Middle frontal gyrus (tissue), 1 donor: Measurements from ENCODE around the gene STARD10.

Experiments
- DNase-seq: peaks from one replicate; pipeline ENCODE4 v3.0.0-alpha.2; 2015; ENCODE audit warnings: low spot score; ENCODE audit errors: extremely low spot score

Gene STARD10

DNA sequence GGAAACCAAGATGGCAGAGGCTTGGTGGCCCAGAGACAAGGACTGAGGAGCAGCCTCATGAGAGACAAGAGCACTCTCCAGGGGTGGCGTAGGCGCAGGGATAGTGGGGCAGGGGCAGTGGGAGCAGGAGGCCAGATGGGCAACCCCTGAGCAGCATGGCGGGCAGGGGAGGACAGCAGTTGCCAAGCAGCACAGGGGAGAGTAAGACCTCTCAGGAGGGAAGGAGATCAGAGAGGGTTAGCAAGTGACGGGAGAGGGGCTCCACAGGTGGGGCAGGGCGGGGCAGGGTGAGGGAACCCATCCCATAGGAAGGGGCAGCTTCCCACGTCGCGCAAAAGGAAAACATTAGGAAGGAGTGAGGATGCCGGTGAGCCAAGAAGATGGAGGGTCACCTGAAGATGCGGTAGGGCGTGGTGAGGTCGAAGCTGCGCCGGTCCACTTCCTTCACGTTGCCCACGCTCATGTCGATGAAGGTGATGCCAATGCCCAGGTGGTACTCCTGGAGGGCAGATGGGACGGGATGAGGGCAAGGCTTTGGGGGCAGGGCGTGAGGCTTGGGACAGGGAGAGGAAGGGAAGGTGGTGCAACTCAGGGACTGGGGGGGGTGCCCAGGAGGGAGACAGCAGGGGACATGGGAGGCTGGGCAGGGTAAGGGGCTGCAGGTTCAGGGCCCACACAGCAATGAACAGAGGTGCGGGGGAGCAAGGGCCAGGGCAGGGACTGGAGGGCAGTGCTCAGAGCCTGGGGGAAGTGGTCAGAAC, 84.2 kb downstream of the STARD10 start:
- DNase-seq: no peak

DNA sequence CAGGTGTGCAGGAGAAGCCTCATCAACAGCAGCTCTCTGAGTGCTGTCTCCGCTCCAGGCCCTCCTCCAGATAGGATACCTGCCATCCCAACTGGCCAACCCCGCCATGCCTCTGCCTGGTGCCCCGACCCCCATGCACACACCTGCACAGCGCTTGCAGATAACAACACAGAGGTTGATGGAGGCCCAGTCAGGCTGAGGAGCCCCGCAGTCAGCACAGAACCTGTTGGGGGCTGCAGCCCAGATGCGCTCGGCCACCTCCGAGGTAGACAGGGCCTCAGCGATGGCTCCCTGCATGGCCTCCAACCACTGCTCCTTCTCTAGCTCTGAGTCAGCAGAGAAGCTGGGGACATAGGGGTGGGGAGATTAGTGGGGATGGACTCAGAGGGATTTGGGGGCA, 86.8 kb downstream of the STARD10 start:
- no peak for DNase-seq

DNA sequence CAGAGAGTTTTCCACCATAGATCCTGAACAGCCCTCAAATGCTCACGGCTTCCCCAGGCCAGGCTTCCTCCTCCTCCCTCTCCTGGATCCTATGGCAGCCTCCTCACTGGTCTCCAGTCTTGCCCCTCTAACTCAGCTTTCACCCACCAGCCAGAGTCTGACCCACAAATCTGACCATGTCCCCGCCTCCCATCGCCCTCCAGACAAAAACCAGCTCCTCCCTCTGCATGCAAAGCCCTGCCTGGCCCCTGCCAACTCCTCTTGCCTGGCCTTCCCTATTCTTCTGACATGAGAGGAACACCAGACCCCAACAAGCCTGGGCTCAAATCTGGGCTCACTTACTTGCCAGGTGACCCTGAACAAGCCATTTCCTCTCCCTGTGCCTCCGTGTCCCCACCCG, 87.3 kb downstream of the STARD10 start:
- DNase-seq: no peak

DNA sequence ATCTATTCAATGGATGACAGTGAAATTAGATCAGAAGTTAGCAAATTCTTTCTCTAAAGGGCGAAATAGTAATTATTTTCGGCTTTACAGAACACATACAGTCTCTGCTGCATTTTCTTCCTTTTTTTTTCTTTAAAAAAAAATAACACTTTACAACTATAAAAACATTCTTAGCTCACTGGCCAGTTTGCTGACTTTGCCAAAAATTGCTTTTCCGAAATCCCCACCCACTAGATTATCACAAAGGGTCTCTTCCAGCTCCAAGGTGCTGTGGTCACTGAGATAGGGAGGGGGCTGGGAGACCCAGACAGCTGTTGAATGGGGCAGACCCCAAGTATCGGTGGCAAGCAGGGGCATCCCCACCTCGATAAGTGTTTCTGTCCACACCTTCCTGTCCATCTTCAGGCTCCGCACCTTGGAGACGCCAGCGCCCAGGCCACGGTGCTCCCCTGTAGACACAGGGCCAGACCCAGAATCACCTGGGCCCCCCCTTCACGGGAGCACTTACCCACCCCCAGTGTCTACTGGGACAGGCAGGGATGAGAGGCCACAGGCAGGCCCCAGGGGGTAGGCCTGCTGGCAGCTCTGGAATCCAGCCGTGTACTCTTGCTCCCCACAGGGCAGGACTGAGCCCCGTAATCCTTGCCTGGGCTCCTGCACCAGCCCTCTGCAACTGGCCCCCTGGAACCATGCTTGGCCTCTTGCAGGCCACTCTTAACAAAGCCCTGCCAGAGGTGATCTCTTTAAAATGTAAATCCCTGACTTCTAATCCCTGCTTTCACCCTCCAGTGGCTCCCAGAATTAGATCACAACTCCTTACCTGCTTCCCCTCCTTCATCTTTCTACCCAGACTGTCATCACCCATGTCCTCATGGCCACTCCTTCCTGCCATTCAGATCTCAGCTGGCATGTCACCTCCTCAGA, 88.1 kb downstream of the STARD10 start:
- DNase-seq: no peak

DNA sequence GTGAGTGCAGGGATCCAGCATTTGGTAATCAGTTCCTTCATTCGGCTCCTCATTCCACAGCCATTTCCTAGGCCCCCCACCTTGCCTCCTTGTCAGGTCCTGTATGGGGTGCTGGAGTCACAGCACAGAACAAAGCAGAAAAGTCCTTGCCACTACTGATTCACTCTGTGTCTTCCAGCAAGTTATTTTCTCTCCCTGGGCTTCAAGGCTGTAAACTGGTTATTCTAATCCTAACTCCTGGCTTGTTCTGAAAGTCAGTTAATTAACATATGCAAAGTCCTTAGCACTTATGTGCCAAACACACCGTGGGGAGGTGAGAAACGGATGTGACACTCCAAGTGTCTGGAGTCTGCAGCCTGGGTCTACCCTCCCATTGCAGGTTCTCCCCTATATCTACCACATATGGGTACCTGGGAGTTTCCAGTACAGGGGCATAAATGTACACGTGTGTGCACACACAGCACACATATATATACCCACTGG, 89.0 kb downstream of the STARD10 start:
- DNase-seq: no peak
